Erythroblast (primary cell): Measurements from ENCODE around the gene MEI1.

Experiments
- GATA1 ChIP-seq: IDR thresholded peaks from 2 replicates; pipeline ENCODE4 v1.6.1; 2011; ENCODE audit warnings: low read depth, mild to moderate bottlenecking, control low read depth, low read length, moderate library complexity
- POLR2A ChIP-seq: IDR thresholded peaks from 2 replicates; pipeline ENCODE4 v1.6.1; 2011; ENCODE audit warnings: mild to moderate bottlenecking, low read length

GRCh38 chr22:41832553-41833368 is 133.5 kb downstream of the MEI1 start, which contains the start of gene SREBF2:
- TF ChIP-seq POLR2A (peak; percentile 94), GATA1 (no peak)
